Upper lobe of right lung (tissue), 1 donor: ENCODE data around the gene POU2F1. TPM values are rescaled to one million over a fixed set of nuclear protein-coding genes. Genes with fewer than 3 reads are reported as not detected.

Experiments
- ATAC-seq: fragments of 200-7000 bp; cut with Tn5 transposase; one replicate; pipeline ENCODE4 v1.9.1; 2020; ENCODE audit warnings: mild to moderate bottlenecking, moderate library complexity
- DNase-seq: peaks from one replicate; pipeline ENCODE4 v3.0.0-alpha.2; 2020
- H3K27ac ChIP-seq: fragments of 200-600 bp; one replicate; pipeline ENCODE4 v1.8.0; 2022
- H3K27me3 ChIP-seq: fragments of 200-600 bp; one replicate; pipeline ENCODE4 v1.8.0; 2022; ENCODE audit warnings: mild to moderate bottlenecking
- H3K36me3 ChIP-seq: fragments of 200-600 bp; one replicate; pipeline ENCODE4 v1.8.0; 2022
- H3K4me1 ChIP-seq: fragments of 200-600 bp; one replicate; pipeline ENCODE4 v1.8.0; 2022
- H3K4me3 ChIP-seq: fragments of 200-600 bp; one replicate; pipeline ENCODE4 v1.8.0; 2022; ENCODE audit warnings: mild to moderate bottlenecking
- H3K9me3 ChIP-seq: fragments of 200-600 bp; one replicate; pipeline ENCODE4 v1.8.0; 2022
- CTCF ChIP-seq: fragments of 200-600 bp; IDR thresholded peaks from one replicate; pipeline ENCODE4 v1.8.0; 2022; ENCODE audit warnings: antibody characterized with exemption
- intact Hi-C: fragments of 100-400 bp; cut with DNase I; formaldehyde crosslinking; loops from one replicate; pipeline ENCODE4 v1.11.0; 2022
- total RNA-seq: library from RNA; stranded (reverse); fragmentation: NEBNext Ultra II Directional; extraction: Animal tissue kit (Norgen Biotek cat#: 25700); gene quantifications from one replicate; pipeline ENCODE4 v1.2.1, GENCODE V29; 2021
- donor health status: DM: no; HTN: yes; CAD: no; lungs with severe emphysema.

POU2F1 gene
- total RNA-seq, 1 donor from 2014 or later, result 15.3 TPM

GRCh38 chr1:167446966-167447365 is 226.3 kb downstream of the POU2F1 start:
- no peaks in the 10 kb centered on the region for H3K36me3 ChIP-seq
- intact Hi-C loops, result loop anchor here (10.0 kb wide), 1 partner anchor 382 kb away; no protein-coding TSS in a partner anchor
- no peaks in the 10 kb centered on the region for H3K27me3 ChIP-seq
- peaks cover 9% of the 10 kb centered on the region for H3K4me1 ChIP-seq
- ATAC-seq (no peak), DNase-seq (no peak)
- no peaks in the 10 kb centered on the region for H3K9me3 ChIP-seq
- H3K27ac ChIP-seq, result peak overlapping the region; percentile 42
- no peak overlapping the region for H3K4me3 ChIP-seq
- no peak for TF ChIP-seq CTCF

GRCh38 chr1:167447521-167448136 is 226.9 kb downstream of the POU2F1 start:
- ATAC-seq (peak; percentile 88), DNase-seq (no peak)
- intact Hi-C loops, result loop anchor here (10.0 kb wide), 1 partner anchor 383 kb away; no protein-coding TSS in a partner anchor
- Histone ChIP-seq H3K4me3 (no peak overlapping the region), H3K4me1 (peaks cover 6% of the 10 kb centered on the region), H3K36me3 (no peaks in the 10 kb centered on the region), H3K9me3 (no peaks in the 10 kb centered on the region), H3K27me3 (no peaks in the 10 kb centered on the region), H3K27ac (peak overlapping the region; percentile 42)
- no peak for TF ChIP-seq CTCF

GRCh38 chr1:167450843-167451242 is 230.2 kb downstream of the POU2F1 start:
- no peak for ATAC-seq

GRCh38 chr1:167452483-167452882 is 231.8 kb downstream of the POU2F1 start:
- Histone ChIP-seq H3K4me3 (no peak overlapping the region), H3K36me3 (no peaks in the 10 kb centered on the region), H3K27ac (no peak overlapping the region), H3K27me3 (no peaks in the 10 kb centered on the region), H3K9me3 (no peaks in the 10 kb centered on the region), H3K4me1 (peaks cover 4% of the 10 kb centered on the region)
- intact Hi-C loops, result no loop called here
- TF ChIP-seq CTCF, result no peak
- DNase-seq (no peak), ATAC-seq (no peak)

More at GRCh38 chr1:167450843-167451242, 230.2 kb downstream of the POU2F1 start:
- no peaks in the 10 kb centered on the region for H3K36me3 ChIP-seq
- DNase-seq, result no peak
- no peak overlapping the region for H3K27ac ChIP-seq
- intact Hi-C loops, result no loop called here
- H3K4me1 ChIP-seq, result peaks cover 6% of the 10 kb centered on the region
- no peak overlapping the region for H3K4me3 ChIP-seq
- no peak for TF ChIP-seq CTCF
- H3K9me3 ChIP-seq, result no peaks in the 10 kb centered on the region
- no peaks in the 10 kb centered on the region for H3K27me3 ChIP-seq

- Histone ChIP-seq H3K27me3 (no peaks in the 10 kb centered on the region), H3K36me3 (no peaks in the 10 kb centered on the region), H3K4me1 (peaks cover 3% of the 10 kb centered on the region), H3K4me3 (no peak overlapping the region), H3K9me3 (no peaks in the 10 kb centered on the region), H3K27ac (no peak overlapping the region)
- ATAC-seq, result no peak
- intact Hi-C loops, result no loop called here
- no peak for DNase-seq
- no peak for TF ChIP-seq CTCF
Observed at GRCh38 chr1:167453123-167453522, 232.4 kb downstream of the POU2F1 start.
